Stimulated activated CD8-positive, alpha-beta memory T cell treated with anti-CD3 and anti-CD28 coated beads, Interleukin-4, amount 100 ng/mL, for 4 hours (primary cell): ENCODE measurements around the gene SEC24D.
"Not testable (repeated sequence)": the region's sequence is repeated elsewhere in the genome, so short reads cannot be mapped to it uniquely, and the experiment has no call there.

Experiments used
- DNase-seq, 2 donors: peaks; one replicate each; pipeline ENCODE4 v3.0.0-alpha.2; 2020; ENCODE audit warnings: low read depth in 2 of 2, low spot score in 1 of 2

The SEC24D gene

DNA sequence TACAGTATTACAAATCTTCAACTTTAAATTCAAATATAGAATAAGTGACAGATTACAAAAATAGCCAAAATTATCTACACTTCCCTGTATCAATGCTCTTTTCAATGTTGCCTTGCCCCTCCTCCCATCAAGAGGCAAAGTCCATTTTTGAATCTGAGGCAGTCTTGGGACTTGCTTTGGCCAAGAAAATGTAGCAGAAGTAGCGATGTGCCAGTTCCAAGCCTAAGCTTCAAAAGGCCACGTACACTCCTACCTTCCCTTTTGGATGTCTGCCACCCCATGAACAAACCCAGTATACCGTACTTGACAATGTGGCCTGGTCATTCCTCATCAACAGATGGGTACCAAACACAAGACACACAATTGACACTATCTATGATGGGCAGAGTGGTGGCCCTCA, 24.1 kb downstream of the SEC24D start:
- no peak for DNase-seq

DNA sequence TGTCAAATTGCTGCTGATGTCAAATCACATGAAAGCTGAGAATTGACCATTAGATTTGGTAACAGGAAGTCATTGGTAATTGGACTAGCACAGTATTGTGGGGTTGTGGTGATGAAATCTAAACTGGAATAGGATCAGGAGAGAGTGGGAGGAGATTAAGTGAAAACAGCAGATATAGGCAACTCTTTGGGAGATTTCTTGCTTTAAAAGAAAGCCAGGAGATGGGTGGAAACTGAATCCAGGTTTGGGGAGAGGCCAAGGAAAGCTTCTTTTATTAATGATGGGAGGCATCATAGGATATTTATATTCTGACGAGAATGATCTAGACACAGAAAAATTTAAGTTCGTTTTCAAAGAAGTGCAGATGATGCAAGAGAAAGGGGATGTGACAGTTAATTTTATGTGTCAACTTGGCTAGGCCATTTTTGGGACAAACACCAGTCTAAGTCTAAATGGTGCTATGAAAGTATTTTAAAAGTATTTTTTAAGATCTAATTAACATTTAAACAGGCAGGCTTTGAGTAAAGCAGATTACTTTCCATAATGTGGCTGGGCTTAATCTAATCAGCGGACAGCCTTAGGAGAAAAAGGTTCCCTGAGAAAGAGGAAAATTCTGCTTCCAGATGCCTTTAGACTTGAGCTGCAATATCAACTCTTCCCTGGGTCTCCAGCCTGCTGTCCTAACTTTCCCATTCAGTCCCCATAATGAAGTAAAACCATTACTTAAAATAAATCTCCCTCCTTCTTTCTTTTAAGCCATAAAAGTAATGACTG, 24.7 kb downstream of the SEC24D start:
- no peak for DNase-seq

DNA sequence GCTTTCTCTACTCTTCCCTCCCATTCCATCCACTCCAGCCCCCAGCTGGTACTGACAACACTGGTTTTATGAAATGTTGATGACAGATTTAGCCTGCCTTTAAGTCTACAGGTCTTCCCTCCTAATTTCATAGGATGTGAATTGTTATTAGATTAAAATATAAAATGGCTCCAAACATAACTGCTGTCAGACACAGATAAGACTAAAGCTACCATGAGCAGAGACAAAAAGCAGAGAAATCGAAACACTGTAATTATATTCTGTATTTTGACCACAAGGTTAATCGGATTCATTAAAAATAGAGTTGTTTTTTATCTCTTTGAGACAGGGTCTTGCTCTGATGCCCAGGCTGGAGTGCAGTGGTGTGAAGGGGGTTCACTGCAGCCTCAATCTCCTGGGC, 28.3 kb downstream of the SEC24D start:
- no peak for DNase-seq

DNA sequence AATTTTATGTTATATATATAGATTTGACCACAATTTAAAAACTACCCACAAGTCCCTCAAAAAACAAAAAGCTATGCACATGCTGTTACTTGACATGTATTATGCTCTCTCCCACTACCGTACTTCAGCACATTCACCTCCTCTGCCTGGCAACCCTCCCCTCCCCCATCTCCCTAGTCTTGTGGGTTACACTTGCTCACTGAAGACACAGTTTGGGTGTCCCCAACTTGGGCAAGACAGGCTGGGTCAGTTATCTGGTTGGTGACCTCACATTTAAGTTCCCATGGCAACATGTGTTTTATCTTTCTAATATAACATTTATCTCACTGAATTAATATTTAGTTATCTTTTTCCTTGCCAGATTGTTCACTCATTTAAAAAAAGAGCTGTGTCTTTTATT, 32.7 kb downstream of the SEC24D start:
- DNase-seq = no peak

DNA sequence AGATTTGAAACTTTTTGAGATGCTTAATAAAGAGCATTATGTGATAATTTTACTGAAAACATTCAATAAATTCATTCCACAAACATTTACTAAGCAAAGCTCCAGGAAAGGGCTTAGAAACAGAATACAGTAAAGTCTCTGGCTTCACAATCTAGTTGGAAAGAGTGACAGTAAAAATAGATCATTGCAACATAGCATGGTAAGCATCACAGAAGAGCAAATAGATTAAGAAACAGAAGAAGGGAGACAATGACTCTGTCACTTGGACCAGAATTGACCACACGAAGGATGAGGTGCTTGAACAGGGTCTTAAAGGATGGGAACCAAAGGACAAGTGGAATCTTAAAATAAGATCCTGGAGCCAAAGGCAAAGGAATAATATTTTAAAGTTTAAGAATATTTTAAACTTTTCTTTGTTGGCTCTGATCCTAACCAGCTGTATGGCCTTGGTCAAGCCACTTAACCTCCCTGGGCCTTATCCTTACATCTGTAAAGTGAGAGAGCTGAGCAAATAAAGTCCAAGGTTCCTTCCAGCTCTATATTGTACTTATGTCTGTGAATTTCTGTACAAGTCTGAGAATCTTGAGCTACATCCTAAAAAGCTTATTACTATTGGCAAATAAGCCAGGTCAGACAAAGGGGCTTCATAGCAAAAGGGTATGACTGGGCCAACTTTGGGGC, 33.9 kb downstream of the SEC24D start:
- DNase-seq = no peak

DNA sequence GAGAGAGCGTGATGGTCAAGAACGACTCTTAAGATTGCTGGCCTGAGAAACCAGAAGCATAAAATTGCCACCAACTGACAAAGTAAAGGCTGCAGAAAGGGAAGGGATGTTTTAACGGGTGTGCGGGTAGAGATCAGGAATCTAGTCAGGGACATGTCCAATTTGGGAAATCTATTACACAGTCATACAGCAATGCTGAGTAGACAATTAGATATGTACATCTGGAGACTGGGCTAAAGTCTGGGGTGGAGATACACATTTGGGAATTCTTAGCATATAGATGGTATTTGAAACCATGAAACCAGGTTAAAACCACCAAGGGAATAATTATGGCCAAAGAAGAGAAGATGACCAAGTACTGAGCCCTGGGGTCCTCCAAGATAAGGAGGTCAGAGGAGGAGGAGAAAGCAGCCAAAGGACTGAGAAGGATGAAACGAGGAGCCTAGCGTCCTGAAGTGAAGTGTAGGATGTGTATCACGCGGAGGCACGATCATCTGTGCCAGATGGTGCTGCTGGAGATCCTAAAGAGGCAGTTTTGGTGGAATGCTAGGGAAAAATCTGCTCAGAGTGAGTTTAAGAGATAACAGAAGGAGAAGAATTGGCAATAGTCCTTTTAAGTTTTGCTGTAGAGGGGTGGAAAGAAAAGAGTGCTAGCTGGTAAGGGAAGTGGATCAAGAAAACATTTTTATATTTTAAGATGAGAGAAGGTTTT, 36.5 kb downstream of the SEC24D start:
- DNase-seq = no peak

DNA sequence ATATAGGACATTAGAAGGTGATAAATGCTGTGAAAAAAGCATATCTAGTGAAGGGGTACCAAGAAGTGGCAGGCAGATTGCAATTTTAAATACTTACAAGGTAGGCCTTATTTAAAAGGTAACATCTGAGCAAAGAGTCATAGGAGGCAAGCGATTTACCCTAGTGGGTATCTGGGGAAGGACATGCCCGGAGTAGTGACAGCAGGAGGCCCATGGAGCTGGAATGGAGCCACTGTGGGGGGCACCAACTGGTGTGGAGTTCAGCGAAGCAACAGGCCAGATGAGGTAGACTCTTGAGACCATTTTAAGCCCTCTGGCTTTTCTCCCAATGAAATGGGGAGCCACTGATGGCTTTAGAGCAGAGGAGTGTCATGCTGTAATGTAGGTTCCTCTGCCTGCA, 37.3 kb downstream of the SEC24D start:
- no peak for DNase-seq

DNA sequence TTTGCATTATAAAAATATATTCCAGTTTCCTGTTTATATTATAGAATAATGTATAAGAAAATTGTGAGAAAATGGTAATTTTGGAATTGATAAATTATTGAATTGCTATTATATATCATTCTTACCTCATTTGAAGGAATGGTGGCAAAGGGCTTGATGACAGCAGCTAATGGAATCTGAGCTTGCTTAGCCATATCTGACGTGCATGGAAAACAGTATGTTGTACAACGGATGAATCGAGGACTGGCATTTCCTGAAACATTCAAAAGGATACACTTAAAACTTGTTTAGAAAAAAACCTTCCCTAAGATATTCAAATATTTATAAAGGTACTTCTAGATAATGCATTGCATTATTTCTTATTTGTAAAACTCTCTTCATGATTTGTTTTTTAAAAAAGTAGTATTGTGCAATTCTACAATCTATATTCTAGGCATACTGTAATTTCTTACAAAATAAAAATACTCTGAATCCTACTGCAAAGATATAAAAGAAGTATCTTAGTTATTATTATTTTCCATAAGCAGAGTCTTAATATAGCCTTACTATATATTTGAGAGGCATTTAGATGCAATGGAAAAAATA, 38.3 kb downstream of the SEC24D start:
- DNase-seq = no peak

DNA sequence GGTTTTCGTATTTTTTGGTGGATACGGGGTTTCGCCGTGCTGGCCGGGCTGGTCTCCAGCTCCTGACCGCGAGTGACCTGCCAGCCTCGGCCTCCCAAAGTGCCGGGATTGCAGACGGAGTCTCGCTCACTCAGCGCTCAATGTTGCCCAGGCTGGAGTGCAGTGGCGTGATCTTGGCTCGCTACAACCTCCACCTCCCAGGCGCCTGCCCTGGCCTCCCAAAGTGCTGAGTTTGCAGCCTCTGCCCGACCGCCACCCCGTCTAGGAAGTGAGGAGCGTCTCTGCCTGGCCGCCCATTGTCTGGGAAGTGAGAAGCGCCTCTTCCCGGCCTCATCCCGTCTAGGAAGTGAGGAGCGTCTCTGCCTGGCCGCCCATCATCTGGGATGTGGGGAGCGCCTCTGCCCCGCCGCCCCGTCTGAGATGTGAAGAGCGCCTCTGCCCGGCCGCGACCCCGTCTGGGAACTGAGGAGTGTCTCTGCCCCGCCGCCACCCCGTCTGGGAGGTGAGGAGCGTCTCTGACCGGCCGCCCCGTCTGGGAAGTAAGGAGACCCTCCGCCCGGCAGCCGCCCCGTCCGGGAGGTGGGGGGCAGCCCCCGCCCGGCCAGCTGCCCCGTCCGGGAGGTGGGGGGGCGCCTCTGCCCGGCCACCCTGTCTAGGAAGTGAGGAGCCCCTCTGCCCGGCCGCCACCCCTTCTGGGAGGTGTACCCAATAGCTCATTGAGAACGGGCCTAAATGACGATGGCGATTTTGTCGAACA, 44.1 kb downstream of the SEC24D start:
- not testable (repeated sequence) for DNase-seq

DNA sequence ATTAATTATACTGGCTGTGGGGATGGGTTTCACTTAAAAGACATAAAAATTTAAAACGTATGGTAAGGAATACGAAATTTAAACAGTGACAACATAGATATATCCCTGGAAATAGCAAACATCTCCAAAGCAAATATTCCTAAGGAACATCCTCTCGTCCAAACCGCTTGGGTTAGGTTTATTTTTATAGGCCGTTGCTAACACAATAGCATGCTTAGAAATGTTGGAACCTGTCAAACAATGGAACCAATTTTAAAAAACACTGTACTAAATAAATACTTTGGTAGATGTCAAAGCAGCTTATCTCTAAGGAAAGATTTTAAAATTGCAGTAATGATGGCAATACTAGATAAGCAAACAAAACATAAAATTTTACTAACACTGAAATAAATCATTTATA, 45.4 kb downstream of the SEC24D start:
- DNase-seq = no peak

DNA sequence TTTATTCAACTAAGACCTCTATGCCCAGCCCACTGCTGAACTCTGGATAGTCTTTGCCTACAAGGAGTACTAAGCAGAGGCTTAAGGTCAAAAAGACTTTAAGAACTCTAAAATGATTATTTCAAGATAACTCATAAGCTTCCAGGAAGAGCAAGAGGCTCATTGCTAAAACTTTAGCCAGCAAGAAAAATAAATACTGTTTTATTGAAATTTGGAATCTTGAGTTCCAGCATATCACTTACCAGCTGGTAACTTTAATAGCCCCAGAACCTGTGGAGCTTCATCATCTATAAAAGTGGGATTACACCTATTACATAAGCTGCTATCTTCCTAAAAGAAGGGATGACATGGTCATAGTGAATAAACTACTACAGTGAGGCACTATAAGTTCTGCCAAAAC, 47.0 kb downstream of the SEC24D start:
- DNase-seq = no peak

DNA sequence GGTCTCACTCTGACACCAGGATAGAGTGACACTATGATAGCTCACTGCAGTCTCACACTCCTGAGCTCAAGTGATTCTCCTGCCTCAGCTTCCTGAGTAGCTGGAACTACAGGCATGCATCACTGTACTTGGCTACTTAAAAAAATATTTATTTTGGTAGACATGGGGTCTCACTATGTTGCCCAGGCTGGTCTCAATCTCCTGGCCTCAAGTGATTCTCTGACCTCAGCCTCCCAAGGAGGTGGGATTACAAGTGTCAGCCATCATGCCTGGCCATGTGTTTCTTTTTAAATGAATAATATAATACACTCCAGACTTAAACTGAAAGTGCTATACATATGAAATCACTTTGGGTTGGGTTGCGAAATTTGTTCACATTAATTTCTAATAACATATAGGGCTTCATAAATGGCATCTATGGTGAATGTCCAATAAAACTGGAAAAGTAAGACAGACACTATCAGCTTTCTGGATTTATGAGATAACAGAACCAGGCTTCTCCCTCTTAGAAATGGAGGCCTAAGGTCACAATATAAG, 48.0 kb downstream of the SEC24D start:
- no peak for DNase-seq

DNA sequence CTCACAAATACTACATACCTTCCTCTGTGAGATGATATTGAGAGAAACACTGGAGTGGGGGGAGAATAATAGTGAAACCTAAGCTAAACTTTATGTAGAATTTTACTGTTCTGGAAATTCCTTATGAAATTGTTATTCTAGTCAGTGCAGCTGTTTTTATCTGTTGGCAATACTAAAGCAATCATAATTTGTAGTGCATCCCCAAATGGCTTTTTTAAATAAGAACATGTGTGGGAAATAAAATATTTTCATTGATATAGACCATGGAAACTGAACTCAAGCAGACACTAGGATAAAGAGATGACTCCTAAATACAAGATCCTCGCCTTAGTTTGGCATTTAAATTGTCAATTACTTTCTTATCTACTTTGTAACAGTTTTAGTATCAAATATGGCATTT, 51.1 kb downstream of the SEC24D start:
- DNase-seq = no peak

DNA sequence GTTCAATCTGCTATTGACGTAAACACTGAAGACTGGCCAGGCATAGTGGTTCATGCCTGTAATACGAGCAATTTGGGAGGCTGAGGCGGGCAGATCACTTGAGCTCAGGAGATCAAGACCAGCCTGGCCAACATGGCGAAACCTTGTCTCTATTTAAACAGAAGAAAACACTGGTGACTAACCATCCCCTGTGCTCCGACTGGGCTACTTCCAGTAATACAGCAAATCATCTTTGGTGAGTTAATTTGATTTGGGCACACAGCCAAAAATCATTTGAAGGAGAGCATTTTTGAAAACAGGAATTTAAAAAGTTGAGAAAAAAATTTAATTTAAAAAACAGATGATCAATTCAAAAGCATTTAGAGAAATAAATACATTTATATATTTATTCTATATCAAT, 52.0 kb downstream of the SEC24D start:
- DNase-seq = no peak

DNA sequence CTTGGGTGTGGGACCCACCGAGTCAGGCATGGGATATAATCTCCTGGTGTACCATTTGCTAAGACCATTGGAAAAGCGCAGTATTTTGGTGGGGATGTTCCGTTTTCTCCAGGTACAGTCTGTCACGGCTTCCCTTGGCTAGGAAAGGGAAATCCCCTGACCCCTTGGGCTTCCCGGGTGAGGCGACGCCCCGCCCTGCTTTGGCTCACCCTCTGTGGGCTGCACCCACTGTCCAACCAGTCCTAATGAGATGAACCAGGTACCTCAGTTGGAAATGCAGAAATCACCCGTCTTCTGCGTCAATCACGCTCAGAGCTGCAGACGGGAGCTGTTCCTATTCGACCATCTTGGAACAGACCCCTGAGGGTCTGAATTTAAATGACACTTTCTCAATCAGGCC, 53.0 kb downstream of the SEC24D start:
- DNase-seq = not testable (repeated sequence)

DNA sequence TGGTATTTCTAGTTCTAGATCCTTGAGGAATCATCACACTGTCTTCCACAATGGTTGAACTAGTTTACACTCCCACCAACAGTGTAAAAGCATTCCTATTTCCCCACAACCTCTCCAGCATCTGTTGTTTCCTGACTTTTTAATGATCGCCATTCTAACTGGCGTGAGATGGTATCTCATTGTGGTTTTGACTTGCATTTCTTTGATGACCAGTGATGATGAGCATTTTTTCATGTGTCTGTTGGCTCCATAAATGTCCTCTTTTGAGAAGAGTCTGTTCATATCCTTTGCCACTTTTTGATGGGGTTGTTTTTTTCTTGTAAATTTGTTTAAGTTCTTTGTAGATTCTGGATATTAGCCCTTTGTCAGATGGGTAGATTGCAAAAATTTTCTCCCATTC, 58.3 kb downstream of the SEC24D start:
- not testable (repeated sequence) for DNase-seq

DNA sequence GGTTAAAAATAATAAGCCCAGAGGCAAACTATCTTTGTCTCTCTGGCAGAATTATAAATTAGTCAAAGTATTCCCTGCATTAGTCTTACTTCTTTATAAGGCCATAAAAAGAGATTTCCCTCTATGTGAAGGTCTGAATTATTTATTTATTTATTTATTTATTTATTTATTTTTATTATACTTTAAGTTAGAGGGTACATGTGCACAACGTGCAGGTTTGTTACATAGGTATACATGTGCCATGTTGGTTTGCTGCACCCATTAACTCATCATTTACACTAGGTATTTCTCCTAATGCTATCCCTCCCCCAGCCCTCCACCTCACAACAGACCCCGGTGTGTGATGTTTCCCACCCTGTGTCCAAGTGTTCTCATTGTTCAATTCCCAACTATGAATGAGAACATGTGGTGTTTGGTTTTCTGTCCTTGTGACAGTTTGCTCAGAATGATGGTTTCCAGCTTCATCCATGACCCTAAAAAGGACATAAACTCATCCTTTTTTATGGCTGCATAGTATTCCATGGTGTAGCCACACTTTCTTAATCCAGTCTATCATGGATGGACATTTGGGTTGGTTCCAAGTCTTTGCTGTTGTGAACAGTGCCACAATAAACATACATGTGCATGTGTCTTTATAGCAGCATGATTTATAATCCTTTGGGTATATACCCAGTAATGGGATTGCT, 58.8 kb downstream of the SEC24D start:
- not testable (repeated sequence) for DNase-seq

DNA sequence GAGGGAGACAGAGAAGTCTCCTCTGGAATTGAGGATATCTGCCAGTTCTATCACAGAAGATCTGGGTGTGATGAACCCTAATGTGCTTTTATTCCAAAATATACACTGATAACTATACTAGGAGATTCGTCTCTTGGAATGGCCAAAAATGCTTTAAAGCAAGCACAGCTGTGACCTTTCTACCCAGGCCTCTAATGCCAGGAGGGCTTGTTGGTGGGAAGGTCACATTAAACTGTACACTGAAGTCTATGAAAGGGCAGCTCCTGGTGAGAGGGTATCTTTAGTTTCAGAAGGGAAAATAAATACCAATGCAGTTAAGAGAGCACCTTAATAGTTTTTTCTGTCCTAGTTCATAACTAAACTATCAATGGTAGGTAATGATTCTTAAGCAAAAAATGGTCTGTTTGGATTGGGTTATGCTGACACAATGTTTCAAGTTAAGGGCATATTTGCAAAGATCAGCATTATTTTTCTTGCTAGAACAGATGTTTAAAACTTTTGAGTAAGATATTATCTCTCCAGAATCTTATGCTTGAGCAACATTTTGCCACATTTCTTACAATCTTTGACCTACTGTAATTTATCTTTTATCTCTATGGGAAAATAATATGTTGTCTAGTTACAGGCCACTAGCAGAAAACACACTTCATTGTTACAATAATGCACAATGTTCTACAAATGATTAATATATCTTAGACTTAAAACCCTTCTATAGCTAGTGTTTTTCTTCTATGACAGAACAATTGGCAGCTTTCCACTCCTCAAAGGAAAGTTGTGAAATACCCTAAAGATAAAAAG, 59.6 kb downstream of the SEC24D start:
- DNase-seq = no peak

DNA sequence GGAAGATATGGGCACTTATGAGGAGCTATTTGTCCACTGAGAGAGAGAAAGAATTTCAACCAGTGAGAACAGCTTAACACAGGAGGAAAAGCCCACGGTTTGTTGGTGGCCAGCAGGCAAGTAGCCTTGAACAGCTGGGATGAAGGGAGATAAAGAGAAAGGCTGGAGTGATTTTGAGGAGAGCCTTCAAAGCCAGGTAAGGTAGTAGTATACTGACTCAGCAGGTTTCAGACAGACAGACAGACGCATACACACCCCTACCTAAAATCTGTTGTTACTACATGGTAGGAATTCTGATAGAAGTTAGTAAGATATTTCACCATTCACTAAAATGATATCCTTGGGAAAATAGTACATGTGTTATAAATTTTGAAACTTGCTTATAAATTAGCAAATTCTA, 60.5 kb downstream of the SEC24D start:
- DNase-seq = no peak
